GM18499 (cell line): ENCODE data around the gene MOB3A.

Source experiments
- ATAC-seq: cut with Tn5 transposase; IDR thresholded peaks from one replicate; pipeline ENCODE4 v1.9.1; 2021; ENCODE audit warnings: moderate number of reproducible peaks; ENCODE audit not compliant: insufficient read depth, unreplicated experiment

MOB3A gene

DNA sequence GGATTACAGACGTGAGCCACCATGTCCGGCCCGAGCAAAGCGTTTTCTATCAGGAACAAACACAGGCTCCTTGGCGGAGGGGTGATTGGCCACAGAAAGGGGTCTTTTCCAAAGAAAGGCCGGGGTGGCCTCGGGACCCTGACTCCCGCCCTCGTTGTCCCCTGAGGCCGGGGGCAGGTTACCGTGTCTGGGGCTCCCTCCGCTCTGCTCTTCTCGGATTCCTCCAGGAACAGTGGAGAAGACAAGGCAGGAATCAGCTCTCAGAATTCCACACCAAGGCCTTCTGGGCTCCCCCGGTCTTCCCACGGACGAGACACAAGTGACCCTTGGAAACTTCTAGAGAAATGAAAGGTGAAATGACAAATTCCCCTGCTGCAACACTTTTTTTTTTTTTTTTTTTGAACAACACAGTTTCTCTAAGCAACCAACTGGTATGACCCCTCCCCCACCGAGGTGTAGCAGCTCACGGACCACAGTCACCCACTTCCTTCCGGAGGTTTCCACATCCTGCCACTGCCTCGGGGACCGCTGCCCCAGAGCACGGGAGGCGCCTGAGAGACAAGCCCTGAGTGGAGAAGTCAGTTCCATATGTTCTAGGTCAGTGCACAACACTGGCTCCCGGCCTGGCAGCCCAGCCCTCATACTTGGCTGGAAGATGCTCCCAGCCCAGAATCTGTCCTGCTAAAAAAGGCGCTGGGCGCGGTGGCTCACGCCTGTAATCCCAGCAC lies 11.0 kb downstream of the MOB3A start:
- ATAC-seq, result no peak

DNA sequence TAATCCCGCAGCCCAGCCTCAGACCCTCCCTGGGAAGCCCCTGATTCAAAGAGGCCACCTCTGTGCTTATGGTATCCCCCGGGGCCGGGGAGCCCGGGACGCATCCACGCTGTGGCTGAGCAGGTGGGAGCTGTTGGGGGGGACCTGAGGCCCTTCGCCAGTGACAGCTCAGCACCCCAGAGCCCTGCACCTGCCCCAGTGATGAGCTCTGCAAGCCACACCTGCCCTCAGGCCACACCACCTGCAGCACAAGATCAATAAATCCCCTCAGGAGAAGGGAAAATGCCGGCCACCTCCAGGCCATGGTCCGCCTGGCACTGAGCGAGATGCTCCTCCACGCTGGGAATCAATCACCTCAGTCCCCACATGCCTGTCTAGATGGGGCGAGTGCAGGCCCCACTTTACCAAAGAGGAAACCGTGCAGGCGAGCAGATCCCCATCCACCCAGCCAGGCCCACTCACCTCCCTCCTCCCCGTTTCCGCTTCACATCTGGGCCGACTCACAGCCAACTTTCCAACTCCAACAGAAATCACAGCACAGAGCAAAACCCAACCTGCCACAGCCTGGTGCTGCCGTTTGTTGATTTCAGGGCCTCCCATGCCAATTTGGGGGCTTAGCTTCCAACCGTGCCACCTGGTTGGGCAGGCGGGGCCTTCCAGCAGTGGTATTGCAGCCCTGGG lies 12.8 kb downstream of the MOB3A start:
- no peak for ATAC-seq

- ATAC-seq, result no peak
Observed at GRCh38 chr19:2081873-2082810, 14.0 kb downstream of the MOB3A start.

- no peak for ATAC-seq
Observed at GRCh38 chr19:2080336-2080988, 15.7 kb downstream of the MOB3A start.

- ATAC-seq, result no peak
Observed at GRCh38 chr19:2079865-2080301, 16.2 kb downstream of the MOB3A start.

GRCh38 chr19:2079076-2079864 lies 16.9 kb downstream of the MOB3A start:
- ATAC-seq, result no peak

- no peak for ATAC-seq
Observed at GRCh38 chr19:2077833-2078619, 18.1 kb downstream of the MOB3A start.

DNA sequence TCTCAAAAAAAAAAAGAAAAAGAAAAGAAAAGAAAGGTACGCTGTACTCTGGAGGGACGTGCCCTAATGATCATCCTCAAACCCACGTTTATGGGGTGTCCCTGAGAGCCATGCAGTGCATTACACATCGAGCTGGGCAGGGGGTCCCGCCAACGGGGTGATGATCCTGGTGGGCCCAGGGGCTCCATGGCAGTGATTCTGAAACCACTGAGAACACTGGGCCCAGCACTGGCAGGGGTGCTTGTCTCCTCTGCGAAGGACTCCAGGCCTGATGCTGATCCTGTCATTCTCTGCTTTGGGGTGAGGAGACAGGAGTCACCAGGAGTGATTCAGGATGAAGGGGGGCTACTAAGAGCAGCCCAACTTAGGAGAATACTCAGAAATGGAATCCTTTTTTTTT lies 18.7 kb downstream of the MOB3A start:
- ATAC-seq, result no peak

GRCh38 chr19:2076526-2076944 lies 19.6 kb downstream of the MOB3A start:
- no peak for ATAC-seq

DNA sequence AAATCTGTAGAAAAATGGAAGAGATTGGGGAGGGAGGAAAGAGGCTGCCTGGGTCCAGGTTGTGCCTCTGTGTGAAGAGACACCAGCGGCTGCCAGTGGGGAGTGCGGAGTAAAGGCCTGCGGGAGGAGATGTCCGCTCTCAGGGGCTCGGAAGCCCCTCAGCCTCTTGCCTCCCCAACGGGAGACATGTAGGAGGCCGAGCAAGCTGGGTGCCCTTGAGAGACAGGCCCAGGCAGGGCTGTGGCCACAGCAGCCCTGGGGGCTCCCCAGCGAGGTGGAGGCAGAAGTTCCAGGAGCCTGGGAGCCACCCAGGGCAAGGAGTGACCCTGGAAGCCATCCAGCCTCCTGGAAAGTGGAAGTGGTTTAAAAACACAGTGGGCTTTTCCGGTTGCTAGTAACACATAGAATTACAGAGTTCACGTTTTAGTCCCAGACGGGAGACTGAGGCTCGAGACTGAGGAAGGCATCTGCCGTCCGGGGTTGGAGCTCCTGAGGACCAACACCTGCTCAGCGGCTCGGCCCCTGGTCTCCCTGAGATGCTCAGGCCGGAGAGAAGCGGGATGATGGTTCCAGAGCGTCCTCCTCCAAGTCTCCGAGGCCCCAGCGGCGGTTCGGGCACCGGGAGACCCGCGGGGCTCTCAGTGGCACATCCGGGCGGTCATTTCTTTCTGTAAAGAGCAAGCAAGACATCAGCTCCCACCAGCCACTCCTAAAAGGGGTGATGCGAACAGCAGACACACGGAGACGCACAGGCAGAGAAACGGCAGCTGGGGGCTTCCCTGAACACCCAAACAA lies 23.2 kb downstream of the MOB3A start:
- ATAC-seq, result no peak

GRCh38 chr19:2070986-2071673 lies 25.0 kb downstream of the MOB3A start:
- ATAC-seq, result no peak

- ATAC-seq, result no peak
Observed at GRCh38 chr19:2070436-2070827, 25.7 kb downstream of the MOB3A start.

DNA sequence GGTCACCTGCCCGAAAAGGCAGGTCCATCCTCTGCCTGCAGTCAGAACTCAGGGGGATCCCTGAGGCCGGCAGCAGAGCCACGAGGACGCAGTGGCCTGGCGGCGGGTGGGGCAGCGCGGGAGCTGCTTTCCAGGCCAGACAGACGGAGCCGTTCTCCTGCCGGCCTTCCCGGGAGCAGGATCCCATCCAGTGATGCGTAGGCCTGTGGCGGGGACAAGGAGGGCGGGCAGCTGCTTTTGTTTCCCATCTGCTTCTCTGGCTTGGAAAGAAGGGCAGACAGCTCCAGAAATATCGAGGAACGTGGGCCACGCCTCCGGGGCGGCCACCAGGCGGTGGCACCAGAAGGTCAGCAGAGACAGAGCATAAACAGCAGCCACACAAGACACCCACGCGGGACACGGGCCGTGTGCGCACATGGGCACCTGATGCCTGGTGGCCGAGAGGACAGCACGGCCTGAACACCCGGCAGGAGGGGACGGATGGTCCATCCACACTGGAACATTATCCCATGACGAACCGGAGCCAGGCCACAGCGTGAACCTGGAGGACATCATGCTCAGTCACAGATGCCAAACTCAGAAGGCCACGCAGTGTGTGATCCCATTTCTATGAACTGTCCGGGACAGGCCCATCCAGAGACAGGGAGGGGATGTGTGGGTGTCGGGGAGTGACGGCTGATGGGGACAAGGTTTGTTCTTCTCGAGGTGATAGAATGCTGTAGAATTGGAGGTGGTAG lies 31.2 kb downstream of the MOB3A start:
- ATAC-seq, result no peak

DNA sequence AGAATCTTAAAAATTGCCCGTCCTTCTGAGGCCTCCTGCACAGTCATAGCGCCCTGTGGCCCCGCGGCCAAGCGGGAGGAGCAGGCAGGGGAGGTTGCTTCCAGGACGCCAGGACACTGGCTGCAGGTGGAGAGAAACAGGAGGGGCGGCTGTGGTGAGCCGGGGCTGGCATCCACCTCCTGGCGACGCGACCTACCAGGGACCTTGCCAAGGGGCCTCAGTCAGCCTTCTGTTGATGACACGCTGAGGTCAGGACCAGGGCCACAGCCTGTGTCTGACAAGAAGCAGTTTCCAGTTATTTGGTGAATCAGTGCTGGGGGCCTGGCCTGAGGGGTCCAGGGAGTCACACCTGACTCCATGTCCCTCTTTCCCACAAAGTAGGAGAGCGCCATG lies 31.7 kb downstream of the MOB3A start:
- ATAC-seq, result no peak

GRCh38 chr19:2063824-2064223 lies 32.3 kb downstream of the MOB3A start:
- ATAC-seq, result no peak

DNA sequence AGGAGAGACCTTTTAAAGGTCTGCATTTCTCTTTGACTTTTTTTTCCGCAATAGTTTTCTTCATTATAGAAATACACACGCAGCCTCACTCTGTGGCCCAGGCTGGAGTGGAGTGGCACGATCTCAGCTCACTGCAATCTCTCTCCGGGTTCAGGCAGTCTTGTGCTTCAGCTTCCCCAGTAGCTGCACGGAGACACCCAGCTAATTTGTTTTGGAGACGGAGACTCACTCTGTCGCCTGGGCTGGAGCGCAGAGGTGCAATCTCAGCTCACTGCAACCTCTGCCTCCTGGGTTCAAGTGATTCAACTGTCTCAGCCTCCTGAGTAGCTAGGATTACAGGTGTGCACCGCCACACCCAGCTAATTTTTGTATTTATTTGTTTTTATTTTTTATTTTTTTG lies 33.4 kb downstream of the MOB3A start:
- ATAC-seq, result no peak

- ATAC-seq, result no peak
Observed at GRCh38 chr19:2062389-2062729, 33.8 kb downstream of the MOB3A start.
